ENCODE data around the gene BCAR3. TPM values are rescaled to one million over a fixed set of nuclear protein-coding genes. Genes with fewer than 3 reads are reported as not detected.

Gene BCAR3
- total RNA-seq, 6 experiments from 2014 or later = 24.4 to 55.1 (median 26.2) TPM

DNA sequence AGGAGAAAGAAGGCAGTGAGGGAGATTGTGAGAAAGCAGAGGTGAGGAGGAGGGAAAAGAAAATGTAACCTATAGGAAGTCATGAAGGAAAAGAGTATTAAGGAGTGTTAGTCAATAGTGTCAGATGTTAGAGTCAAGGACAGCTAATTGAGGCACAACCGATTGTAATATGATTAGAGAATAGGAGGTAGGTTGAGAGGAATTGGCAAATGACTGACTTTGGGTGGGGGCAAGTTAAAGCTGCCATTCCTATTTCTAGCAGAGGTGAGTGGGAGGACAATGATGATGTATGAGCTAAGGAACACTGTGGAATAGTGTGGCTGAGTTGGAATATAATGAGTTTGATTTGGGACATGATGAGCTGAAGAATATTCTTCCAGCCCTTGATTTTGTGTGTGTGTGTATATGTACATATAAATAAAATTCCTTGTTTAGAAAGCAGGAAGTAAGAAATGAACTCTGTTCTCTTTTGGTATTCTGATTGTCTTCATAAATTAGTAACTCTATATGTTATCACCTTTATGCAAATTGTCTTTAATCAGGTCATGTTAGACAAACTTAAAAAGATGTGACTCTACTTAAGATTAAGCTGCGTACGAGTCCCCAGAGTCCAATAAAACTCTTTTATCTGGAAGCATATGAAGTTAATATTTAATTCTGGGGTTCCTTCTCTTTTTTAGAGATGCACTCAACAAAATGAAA lies 135.3 kb downstream of the BCAR3 start:
- no peak for DNase-seq
- Mint-ChIP-seq H3K4me1 (ENCODE audit: low read depth) (peaks cover under 1% of the 10 kb centered on the region; the same call in 1 of the 2 replicates), H3K36me3 (ENCODE audit: low read depth) (no peaks in the 10 kb centered on the region), H3K9me3 (no peaks in the 10 kb centered on the region), H3K27ac (no peak overlapping the region), H3K27me3 (ENCODE audit: insufficient read depth) (peaks cover 5% of the 10 kb centered on the region), H3K4me3 (no peak overlapping the region)
- TF ChIP-seq, protein P1, sequence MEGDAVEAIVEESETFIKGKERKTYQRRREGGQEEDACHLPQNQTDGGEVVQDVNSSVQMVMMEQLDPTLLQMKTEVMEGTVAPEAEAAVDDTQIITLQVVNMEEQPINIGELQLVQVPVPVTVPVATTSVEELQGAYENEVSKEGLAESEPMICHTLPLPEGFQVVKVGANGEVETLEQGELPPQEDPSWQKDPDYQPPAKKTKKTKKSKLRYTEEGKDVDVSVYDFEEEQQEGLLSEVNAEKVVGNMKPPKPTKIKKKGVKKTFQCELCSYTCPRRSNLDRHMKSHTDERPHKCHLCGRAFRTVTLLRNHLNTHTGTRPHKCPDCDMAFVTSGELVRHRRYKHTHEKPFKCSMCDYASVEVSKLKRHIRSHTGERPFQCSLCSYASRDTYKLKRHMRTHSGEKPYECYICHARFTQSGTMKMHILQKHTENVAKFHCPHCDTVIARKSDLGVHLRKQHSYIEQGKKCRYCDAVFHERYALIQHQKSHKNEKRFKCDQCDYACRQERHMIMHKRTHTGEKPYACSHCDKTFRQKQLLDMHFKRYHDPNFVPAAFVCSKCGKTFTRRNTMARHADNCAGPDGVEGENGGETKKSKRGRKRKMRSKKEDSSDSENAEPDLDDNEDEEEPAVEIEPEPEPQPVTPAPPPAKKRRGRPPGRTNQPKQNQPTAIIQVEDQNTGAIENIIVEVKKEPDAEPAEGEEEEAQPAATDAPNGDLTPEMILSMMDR (IDR thresholded peaks at IDR 0.05) = no peak

DNA sequence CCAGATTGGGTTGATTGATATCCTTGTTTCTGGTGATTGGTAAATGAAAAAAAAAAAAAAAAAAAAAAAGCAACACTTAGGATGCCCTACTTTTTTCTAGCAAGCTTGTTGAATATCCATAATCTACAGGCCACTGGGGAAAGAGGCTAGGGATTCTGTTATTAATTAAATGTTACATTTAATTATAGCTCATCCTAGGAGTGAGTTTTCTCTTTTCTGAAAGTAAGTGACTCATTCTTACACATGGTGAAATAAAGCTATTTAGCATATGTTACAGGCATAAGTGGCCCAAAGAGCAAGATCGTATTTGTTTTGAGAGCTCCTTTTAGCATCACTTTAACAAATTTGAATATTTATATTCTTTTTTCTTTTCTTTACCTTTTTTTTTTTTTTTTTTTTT lies 139.2 kb downstream of the BCAR3 start:
- Mint-ChIP-seq H3K27me3 (ENCODE audit: insufficient read depth) (peaks cover 5% of the 10 kb centered on the region), H3K36me3 (ENCODE audit: low read depth) (no peaks in the 10 kb centered on the region), H3K4me1 (ENCODE audit: low read depth) (peaks cover 8% of the 10 kb centered on the region), H3K4me3 (no peak overlapping the region), H3K9me3 (no peaks in the 10 kb centered on the region), H3K27ac (no peak overlapping the region)
- no peak for DNase-seq
- TF ChIP-seq, protein P1 (IDR thresholded peaks at IDR 0.05) = no peak

DNA sequence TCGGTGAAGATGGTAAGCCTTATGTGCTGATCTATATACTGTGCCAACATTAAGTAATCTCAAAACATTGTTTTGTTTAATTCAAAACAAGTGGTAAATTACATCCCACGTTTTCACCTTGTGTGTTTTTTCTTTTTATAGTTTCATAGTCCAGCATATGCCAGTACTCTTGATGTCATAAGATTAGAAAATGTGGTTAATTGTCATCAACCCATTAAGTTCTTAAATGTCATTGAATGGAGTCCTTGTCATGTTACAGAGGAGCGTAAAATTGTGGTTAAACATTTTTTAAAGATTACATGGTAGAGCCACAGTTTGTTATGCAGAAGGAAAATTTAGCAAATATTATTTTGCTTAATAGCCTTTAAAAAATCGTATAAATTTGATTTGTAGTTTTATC lies 140.6 kb downstream of the BCAR3 start:
- no peak overlapping the region for H3K4me3 Mint-ChIP-seq
- no peaks in the 10 kb centered on the region for H3K9me3 Mint-ChIP-seq

DNA sequence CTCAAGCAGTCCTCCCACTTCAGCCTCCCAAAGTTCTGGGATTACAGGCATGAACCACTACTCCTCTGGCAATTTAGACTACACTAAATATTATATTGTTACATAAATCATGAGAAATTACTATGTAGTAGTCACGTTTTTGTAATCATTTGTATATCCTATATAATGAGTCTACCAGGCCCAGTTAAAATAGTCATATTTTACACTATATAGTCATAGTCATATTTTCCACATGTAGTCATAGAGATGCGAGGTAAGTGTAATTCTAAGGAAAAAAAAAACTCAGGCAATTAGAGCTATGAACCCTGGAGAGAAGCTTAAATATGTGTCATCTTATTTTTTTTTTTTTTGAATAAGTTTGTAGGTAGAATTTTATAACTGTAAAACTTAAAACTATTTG lies 143.7 kb downstream of the BCAR3 start:
- no peak overlapping the region for H3K27ac Mint-ChIP-seq
- TF ChIP-seq, protein P1 (IDR thresholded peaks at IDR 0.05) = no peak
- H3K4me3 Mint-ChIP-seq = no peak overlapping the region
- H3K27me3 Mint-ChIP-seq (ENCODE audit: insufficient read depth) = peaks cover 3% of the 10 kb centered on the region
- peaks cover 13% of the 10 kb centered on the region for H3K4me1 Mint-ChIP-seq (ENCODE audit: low read depth)
- peak; percentile 30 for DNase-seq
- H3K9me3 Mint-ChIP-seq = no peaks in the 10 kb centered on the region
- H3K36me3 Mint-ChIP-seq (ENCODE audit: low read depth) = no peaks in the 10 kb centered on the region

More for the DNA sequence above, 140.6 kb downstream of the BCAR3 start:
- no peak for DNase-seq
- Mint-ChIP-seq H3K27ac (no peak overlapping the region), H3K27me3 (ENCODE audit: insufficient read depth) (peaks cover 3% of the 10 kb centered on the region), H3K36me3 (ENCODE audit: low read depth) (no peaks in the 10 kb centered on the region), H3K4me1 (ENCODE audit: low read depth) (peaks cover 13% of the 10 kb centered on the region)
- TF ChIP-seq, protein P1 (IDR thresholded peaks at IDR 0.05) = no peak

DNA sequence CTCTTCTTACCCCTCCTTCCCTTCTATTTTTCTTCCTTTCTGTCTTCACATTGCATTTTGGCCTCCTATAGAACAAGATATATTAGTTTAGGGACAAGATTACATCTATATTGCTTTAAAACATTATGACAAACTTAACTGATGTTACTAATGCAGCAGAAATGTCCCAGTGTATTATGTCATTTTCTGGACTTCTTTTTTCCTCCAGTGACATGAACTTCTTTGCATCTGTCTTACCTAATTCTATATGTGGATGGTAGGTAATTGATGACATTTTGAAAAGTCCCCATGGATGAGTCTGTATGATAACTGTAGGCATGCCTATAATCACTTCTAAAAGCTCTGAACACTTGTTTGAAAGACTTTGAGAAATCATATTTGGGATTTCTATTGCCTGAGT lies 144.2 kb downstream of the BCAR3 start:
- Mint-ChIP-seq H3K4me1 (ENCODE audit: low read depth) (peaks cover 13% of the 10 kb centered on the region), H3K27ac (0 out of 2 replicates have a peak overlapping the region, but pooled peaks have one; percentile 6), H3K9me3 (no peaks in the 10 kb centered on the region), H3K36me3 (ENCODE audit: low read depth) (no peaks in the 10 kb centered on the region), H3K4me3 (no peak overlapping the region), H3K27me3 (ENCODE audit: insufficient read depth) (peaks cover 3% of the 10 kb centered on the region)
- no peak for DNase-seq
- TF ChIP-seq, protein P1 (IDR thresholded peaks at IDR 0.05) = no peak

All from HFFc6 (cell line).